DOHH2 (cell line): ENCODE data around the gene SPATC1L.

Source experiments
- H3F3A ChIP-seq: fragments of 200-600 bp; sonication (generic), shearing (Covaris generic); 2 replicates; pipeline ENCODE4 v1.6.0; 2016; ENCODE audit warnings: antibody characterized with exemption, mild to moderate bottlenecking; ENCODE audit not compliant: control insufficient read depth, insufficient read depth
- H3K27ac ChIP-seq: fragments of 200-600 bp; sonication (generic); 2 replicates; pipeline ENCODE4 v1.5.1; 2014; ENCODE audit warnings: low read depth, mild to moderate bottlenecking, low read length, moderate library complexity
- H3K27me3 ChIP-seq: fragments of 200-600 bp; sonication (generic); 2 replicates; pipeline ENCODE4 v1.6.1; 2014; ENCODE audit warnings: mild to moderate bottlenecking, low read length, mixed read lengths; ENCODE audit not compliant: control insufficient read depth
- H3K36me3 ChIP-seq: fragments of 200-600 bp; sonication (generic); 2 replicates; pipeline ENCODE4 v1.6.1; 2014; ENCODE audit warnings: mild to moderate bottlenecking, low read length, moderate library complexity, mixed read lengths; ENCODE audit not compliant: control insufficient read depth
- H3K4me1 ChIP-seq: fragments of 200-600 bp; sonication (generic); 2 replicates; pipeline ENCODE4 v1.6.1; 2014; ENCODE audit warnings: mild to moderate bottlenecking, low read length, mixed read lengths; ENCODE audit not compliant: control insufficient read depth
- H3K4me2 ChIP-seq: fragments of 200-600 bp; sonication (generic); 2 replicates; pipeline ENCODE4 v1.6.0; 2014; ENCODE audit warnings: mild to moderate bottlenecking, low read length, moderate library complexity
- H3K4me3 ChIP-seq: fragments of 200-600 bp; sonication (generic); 2 replicates; pipeline ENCODE4 v1.5.1; 2014; ENCODE audit warnings: mild to moderate bottlenecking, low read length, mixed read lengths
- H3K79me2 ChIP-seq: fragments of 200-600 bp; sonication (generic); 2 replicates; pipeline ENCODE4 v1.6.1; 2014; ENCODE audit warnings: mild to moderate bottlenecking, low read length, mixed read lengths; ENCODE audit not compliant: control insufficient read depth
- H3K9me2 ChIP-seq: fragments of 200-600 bp; sonication (generic); replicated peaks from 2 replicates; pipeline ENCODE4 v1.6.1; 2014; ENCODE audit warnings: mild to moderate bottlenecking, low read length, mixed read lengths; ENCODE audit not compliant: control insufficient read depth
- H3K9me3 ChIP-seq: fragments of 200-600 bp; sonication (generic); 2 replicates; pipeline ENCODE4 v1.6.1; 2014; ENCODE audit warnings: antibody characterized with exemption, low read length, mixed read lengths; ENCODE audit not compliant: control insufficient read depth, insufficient read depth
- H4K20me1 ChIP-seq: fragments of 200-600 bp; sonication (generic); 2 replicates; pipeline ENCODE4 v1.6.0; 2014; ENCODE audit warnings: low read depth, mild to moderate bottlenecking, antibody characterized with exemption, low read length, moderate library complexity; ENCODE audit not compliant: control insufficient read depth, insufficient read depth
- CTCF ChIP-seq: fragments of 200-600 bp; sonication (generic); IDR thresholded peaks from one replicate; pipeline ENCODE4 v1.5.1; 2014; ENCODE audit warnings: antibody characterized with exemption, mild to moderate bottlenecking, low read depth, low read length; ENCODE audit not compliant: poor library complexity, severe bottlenecking
- EZH2phosphoT487 ChIP-seq: fragments of 200-600 bp; sonication (generic); IDR thresholded peaks from 2 replicates; pipeline ENCODE4 v1.6.1; 2017; ENCODE audit warnings: borderline replicate concordance, mild to moderate bottlenecking, antibody characterized with exemption, low read length, moderate library complexity, mixed read lengths

SPATC1L gene

GRCh38 chr21:46131588-46131837 is 52.7 kb downstream of the SPATC1L start:
- TF ChIP-seq CTCF (no peak), EZH2phosphoT487 (no peak)
- Histone ChIP-seq H3K4me3 (no peak overlapping the region), H3K27ac (no peak overlapping the region), H3K4me1 (no peaks in the 10 kb centered on the region), H3F3A (no peaks in the 10 kb centered on the region), H3K36me3 (no peaks in the 10 kb centered on the region), H3K79me2 (no peaks in the 10 kb centered on the region), H3K9me2 (no peaks in the 10 kb centered on the region), H3K27me3 (no peaks in the 10 kb centered on the region), H4K20me1 (no peaks in the 10 kb centered on the region), H3K4me2 (no peak overlapping the region), H3K9me3 (peaks cover 3% of the 10 kb centered on the region; the same call in 1 of the 2 replicates)

GRCh38 chr21:46130831-46131587 is 53.2 kb downstream of the SPATC1L start:
- no peaks in the 10 kb centered on the region for H3K9me2 ChIP-seq
- H3K79me2 ChIP-seq = no peaks in the 10 kb centered on the region
- no peaks in the 10 kb centered on the region for H3K4me1 ChIP-seq
- peaks cover 3% of the 10 kb centered on the region; the same call in 1 of the 2 replicates for H3K9me3 ChIP-seq
- H3K4me3 ChIP-seq = no peak overlapping the region
- no peaks in the 10 kb centered on the region for H3F3A ChIP-seq
- H4K20me1 ChIP-seq = no peaks in the 10 kb centered on the region
- TF ChIP-seq EZH2phosphoT487 (no peak), CTCF (no peak)
- H3K36me3 ChIP-seq = no peaks in the 10 kb centered on the region
- H3K4me2 ChIP-seq = no peak overlapping the region
- no peaks in the 10 kb centered on the region for H3K27me3 ChIP-seq
- H3K27ac ChIP-seq = no peak overlapping the region

DNA sequence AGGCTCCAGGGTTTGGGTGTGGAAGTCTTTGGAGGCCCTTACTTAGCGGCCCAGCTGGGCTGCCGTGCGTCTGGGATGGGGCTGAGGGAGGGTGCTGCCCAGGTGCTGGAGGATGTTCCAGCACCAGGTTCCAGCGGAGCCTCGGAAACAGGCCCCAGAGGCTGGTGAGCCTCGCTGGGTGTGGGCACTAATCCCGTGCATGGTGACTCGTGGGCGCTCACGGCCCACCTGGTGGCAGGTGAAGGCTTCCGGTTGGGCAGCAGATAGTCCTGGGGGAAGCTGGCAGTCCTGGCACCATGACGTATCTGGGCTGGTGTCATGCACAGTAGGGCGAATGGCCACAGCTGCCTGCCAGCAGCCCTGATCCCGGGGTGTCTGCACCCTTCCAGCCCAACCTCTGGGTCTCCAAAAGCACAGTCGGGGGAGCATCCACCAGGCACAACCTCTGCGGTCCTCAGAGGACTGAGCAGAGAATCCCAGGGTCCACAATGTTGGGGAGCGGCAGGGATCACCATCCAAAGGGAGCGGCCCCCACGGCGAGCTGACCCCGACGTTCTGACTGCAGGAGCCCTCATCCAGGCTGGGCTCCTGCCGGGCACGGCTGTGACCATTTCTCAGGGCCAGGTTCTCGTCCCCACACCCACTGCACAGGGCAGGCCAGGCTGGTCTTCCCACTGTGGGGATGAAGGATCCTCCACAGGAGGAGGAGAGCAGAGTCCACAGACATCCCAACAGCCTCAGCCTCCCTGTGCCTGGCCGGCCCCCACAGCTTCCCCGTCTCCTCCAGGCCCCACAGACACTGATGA is 54.2 kb downstream of the SPATC1L start:
- no peaks in the 10 kb centered on the region for H3K79me2 ChIP-seq
- H3K4me2 ChIP-seq = no peak overlapping the region
- H3K4me3 ChIP-seq = no peak overlapping the region
- peaks cover 3% of the 10 kb centered on the region; the same call in 1 of the 2 replicates for H3K9me3 ChIP-seq
- H3K36me3 ChIP-seq = no peaks in the 10 kb centered on the region
- H3F3A ChIP-seq = no peaks in the 10 kb centered on the region
- H3K27me3 ChIP-seq = no peaks in the 10 kb centered on the region
- H3K4me1 ChIP-seq = no peaks in the 10 kb centered on the region
- H3K27ac ChIP-seq = no peak overlapping the region
- no peaks in the 10 kb centered on the region for H3K9me2 ChIP-seq
- no peaks in the 10 kb centered on the region for H4K20me1 ChIP-seq
- no peak for TF ChIP-seq CTCF
